UCSD-AML1 (cell line): ENCODE measurements around the gene GNG7.

Experiments used
- DNase-seq: peaks from one replicate; lab custom pipeline; 2025; ENCODE audit not compliant: unreplicated experiment; lab: John Stamatoyannopoulos, UW

The GNG7 gene

DNA sequence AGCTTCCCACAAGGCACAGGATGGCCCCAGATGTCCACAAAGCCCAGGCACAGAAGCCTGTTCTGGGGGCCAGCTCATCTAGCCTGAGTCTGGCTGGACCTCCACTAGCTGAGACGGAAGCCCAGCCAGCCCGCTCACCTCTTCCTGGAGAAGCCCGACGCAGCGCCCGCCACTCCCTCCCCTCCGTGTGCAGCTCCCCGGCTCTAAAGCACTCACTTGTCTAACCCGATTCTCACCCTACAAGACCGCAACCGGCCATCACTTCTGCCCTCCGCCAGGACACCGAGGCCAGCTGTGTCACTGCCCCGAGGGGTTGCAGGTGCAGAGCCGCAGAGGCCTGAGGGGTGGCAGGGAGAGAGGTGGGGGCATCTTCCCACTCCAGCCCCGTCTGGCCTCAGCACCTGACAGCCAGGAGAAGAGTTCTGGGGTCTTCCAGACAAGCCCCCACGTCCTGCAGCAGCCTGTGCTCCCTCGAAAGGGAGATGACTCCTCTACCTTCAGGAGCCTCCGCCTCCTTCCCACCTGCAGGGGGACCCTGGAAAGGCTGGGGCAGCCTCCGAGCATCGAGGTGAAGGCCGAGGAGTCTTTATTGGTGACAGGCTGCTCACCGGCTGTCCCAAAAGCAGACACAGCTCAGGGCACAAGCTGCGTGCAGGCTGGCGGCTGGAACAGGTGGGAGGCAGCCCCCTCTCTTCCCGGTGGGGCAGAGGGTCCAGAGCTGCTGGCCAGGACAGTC is 24.6 kb upstream of the GNG7 start:
- no peak for DNase-seq

DNA sequence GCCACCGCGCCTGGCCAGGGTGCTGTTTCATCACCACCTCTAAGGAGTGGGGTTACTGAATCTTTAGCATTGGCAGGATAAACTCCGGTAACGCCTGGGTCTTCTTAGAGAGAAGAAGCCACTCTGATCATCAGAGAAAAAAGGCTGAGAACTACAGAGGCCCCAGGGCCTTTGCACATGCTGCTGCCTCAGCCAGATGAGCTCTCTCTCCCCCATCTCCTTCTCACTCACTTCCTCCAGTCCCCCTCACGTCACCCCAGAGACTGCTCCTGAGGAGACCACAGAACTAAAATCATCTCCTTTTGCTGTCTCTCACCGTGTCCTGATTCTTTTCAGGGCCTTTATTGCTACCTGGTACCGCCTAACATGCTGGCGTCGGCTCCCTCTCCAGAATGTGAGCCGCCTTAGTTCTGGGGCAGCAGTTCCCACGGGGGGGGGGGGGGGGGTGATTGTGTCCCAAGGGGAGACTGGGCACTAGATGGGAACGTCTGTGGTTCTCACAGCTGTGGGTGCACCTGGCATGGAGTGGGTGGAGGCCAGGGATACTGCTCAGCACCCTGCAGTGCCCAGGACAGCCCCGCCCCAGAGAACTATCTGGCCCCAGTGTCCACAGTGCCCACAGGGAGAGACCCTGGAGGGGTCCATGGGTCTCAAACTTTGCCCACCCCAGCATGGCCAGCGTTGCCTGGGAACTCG is 23.8 kb upstream of the GNG7 start:
- no peak for DNase-seq

DNA sequence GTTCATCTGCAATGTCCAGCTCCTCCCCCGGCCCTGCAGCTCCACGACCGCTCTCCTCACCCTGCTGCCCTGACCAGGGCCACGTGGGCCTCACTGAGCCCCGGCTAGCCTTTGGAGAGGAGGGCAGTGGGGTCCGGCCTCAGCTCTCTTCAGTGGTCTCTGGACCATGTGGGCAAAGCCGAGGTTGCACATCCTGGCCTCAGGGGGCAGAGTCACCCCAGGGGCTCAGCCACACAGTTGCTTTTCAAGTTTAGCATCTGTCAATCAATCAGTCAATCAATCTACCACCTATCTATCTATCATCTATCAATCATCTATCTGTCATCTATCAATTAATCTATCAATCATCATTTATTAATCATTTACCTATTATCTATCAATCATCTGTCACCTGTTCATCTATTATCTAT is 21.7 kb upstream of the GNG7 start:
- DNase-seq = no peak

DNA sequence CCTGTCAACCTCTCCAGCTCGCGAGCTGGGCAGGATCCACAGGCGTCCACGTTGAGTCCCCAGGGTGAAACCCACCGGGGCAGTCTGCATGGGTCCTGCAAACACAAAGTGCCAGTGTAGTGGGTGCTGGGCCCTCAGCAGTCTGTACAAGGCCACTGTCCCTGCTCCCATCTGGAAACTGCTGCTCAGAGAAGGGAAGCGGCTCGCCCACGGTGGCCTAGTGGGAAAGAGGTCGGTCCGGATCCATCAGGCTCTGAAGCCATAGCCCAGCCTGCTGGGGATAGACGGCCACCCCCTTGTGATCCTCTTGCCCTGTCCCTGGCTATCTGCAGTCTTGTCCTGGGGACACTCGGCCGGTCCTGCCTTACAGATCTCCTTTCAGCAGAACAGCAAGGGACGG is 21.3 kb upstream of the GNG7 start:
- no peak for DNase-seq

GRCh38 chr19:2723345-2723715 is 20.8 kb upstream of the GNG7 start:
- no peak for DNase-seq

DNA sequence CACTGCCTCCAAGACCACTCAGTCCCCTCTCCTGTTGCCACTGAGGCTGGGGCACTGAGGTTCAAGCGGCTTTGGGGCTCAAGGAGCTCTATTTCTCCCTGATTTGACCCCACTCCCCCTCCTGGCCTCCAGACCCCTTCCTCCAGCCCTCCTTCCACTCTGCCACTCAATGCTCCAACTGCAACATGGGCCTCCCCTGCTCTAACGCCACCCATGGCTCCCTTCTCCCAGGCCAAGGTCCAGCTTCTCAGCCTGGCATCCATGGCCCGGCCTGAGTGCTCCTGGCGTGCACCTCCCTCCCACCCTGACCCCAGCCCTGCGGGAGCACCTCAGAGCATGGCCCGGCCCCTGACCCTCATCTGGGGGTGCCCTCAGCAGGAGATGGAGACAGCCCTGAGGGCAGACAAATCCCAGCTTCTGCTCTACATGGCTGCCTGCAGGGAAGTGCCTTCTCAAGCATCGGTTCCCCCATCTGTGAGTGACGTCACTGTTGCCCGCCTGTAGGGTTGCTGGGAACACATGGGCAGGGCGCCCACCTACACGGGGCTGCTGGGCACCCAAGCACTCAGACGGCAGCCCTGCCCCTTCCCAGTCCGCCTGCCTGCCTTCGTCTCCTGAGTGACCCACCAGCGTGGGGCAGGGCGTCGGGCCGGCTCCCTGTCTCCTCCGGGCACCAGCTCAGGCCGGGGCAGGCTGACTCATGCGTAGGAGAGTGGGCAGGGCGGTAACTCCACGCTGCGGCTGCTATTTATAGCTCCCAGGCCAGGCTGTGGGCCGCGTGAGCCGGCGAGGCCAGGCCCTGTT is 20.2 kb upstream of the GNG7 start:
- DNase-seq = peak; percentile 72

DNA sequence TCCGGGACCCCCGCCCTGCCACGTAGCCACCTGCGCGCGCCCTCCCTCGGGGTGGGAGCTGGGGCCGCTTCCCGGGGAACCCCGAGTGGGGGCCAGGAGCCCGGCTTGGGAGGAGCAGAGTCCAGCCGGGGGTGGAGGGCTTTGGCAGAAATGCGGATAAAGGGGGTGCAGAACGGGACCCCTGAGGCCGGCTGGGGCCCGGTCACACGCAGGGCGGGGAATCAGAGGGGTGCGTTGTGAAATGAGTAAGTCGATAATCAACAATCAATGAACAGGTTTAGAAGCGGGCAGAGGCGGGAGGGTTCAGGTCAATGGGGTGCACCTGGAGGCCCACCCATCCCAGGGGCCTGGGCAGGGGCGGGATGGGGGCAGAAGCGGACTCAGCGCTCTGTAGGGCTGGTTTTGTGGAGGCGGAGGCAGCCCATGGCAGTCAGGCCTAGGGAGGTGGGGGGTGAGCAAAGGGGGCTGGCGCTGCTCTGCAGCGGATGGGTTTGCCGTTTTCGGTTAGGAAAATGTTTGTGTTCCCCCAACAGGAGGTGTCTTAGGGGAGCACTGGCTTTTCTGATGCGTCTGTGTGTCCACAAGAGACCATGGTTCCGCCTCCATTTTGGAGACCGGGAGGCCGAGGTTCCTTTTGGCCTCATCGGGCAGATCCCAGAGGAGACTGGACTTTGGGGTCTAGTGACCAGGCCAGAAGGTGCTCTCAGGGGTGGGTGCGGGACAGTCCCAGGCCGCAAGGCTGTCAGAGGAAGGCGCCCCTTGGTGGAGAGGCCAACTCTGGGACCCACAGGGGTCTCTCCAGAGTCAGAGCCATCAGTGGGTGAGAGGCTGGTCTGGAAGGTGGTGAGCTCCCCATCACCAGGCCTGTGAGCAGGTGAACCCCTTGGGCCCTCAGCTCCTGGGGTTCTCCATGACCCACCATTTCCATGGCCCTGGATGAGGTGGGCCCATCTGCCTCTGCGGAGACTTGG is 19.4 kb upstream of the GNG7 start:
- no peak for DNase-seq

DNA sequence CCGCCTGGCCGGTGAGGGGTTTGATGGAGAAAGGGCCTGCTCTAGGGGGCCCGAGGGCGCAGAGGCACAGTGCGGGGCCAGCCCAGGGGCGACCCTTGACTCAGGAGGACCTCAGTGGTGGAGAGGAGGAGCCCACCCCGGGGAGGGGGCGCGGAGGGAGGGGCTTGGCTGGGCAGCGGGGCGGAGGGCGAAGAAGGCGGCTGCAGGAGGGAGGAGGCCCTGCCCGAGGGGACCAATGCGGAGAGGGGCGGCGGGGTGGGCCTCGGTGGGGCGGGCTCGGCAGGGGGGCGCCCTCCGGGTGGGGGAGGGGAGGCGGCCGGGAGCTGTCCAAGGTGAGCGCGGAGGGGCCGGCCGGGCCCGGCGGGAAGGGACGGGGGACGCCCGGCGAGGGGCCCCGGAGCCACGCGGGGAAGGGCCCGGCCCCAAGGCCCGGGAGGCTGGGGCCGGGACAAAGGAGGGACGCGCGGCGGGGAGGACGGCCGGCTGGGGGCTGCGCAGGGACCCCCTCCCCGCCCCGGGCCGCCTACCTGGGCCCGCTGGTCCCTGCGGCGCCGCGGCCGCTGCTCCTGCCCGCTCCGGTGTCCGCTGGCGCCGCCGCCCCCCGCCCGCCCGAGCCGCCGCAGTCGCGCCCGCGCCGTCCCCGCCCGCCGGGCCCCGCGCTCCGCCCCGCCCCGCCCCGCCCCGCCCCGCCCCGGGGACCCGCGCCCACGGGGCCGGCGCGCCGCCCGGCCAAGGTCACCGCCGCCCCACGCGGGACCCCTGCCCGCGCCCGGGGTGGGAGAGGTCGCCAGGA is 18.5 kb upstream of the GNG7 start, which contains the start of gene DIRAS1:
Gene DIRAS1, minus strand, starts transcription at position 596 of the 793 bp plus-strand sequence. CDS start 3,566 bp downstream, outside the sequence.
- DNase-seq = no peak

DNA sequence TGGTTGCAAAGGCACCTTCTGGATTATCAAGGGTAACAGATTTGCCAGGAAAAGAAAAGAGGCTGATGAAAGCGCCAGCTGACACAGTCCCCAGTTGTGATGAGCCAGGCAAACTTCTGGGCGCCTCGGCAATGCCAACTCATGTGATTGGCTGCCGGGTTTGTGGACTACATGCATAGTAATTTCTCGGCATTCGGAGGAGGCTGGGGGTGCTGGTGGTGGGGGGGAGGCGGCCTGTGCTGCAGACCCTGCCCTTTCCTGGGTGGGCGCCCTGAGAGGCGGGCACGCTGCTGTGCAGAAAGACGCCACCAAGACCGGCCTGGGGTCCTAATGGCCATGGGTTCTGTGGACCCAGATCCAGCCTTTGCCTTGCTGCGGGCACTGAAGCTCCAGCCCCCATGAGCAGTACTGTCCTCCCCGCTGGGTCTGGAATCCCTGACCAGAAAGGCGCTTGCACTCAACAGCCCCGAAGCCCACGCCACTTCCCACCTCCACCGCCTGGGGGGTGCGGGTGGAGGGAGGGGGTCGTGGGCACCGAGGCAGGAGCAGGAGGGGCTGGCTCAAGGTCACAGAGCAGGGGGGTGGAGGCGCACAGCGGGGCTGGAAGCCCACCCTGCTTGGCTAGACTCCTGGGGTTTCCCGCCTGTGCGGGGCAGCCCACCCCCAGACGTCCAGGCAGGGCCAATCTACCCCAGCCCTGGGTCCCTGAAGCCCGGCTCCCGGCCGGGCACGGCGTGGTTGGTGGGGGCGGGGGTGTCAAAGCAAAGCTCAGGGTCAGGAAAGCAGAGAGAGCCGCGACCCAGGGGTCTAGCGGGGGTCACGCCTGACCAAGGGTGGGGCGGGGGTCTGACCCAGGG is 17.7 kb upstream of the GNG7 start:
- DNase-seq = no peak

GRCh38 chr19:2719232-2719735 is 16.8 kb upstream of the GNG7 start:
- no peak for DNase-seq

GRCh38 chr19:2717638-2718541 is 15.4 kb upstream of the GNG7 start:
- DNase-seq = no peak

- no peak for DNase-seq
These were observed 14.5 kb upstream of the GNG7 start for GRCh38 chr19:2716722-2717637.

- DNase-seq = no peak
These were observed 13.8 kb upstream of the GNG7 start for GRCh38 chr19:2716275-2716650.

- DNase-seq = no peak
These were observed 13.2 kb upstream of the GNG7 start for GRCh38 chr19:2715470-2716274.

DNA sequence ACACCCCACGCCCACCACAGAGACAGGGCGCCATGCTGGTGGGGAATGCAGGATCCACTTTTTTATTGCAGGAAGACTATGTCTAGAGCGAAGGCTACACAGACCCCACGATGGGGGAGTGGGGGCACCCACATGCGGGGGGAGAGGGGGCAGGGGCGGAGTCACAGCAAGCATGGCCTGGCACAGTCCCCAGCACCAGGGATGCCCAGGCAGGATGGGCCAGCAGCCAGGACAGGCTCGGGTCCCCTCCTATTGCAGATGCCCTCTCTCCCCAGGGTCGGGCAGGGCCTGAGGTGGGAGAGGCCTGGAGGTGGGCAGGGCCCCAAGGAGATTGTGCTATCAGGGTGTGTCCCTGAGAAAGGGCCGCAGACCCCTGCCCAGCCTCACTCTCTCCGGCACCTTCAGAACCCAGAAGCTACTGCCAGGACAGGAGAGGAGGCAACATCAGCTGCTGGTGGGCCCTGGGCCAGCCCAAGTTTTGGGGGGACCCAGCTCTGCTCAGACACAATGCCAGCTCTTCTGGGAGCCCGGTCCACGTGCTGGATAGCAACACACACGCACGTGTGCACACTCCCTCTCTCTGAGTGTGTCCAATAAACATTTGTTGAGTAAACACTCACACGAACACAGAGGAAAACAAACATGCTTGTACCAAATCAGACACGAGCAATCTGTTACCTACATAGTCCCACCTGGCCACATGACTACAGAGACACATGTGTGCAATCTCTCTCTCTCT is 12.2 kb upstream of the GNG7 start:
- DNase-seq = no peak
